Liver (tissue), 9 donors: Measurements from ENCODE around the gene CIPC. TPM values are rescaled to one million over a fixed set of nuclear protein-coding genes. Genes with fewer than 3 reads are reported as not detected.

ENCODE experiments used
- DNase-seq: peaks from one replicate; pipeline ENCODE4 v3.0.0-alpha.2; 2017; ENCODE audit warnings: low spot score
- H3K27ac ChIP-seq, 2 donors: one replicate each; pipeline ENCODE4 v1.7.0; 2013; ENCODE audit warnings: inconsistent platforms in 2 of 2, low read length in 2 of 2, control low read depth in 1 of 2, low read depth in 1 of 2, mild to moderate bottlenecking in 1 of 2
- H3K27me3 ChIP-seq, 4 donors: one replicate each; pipeline versions ENCODE4 v1.6.1 to v1.7.0; 2013; ENCODE audit warnings: low read length in 3 of 4, inconsistent platforms in 1 of 4, mild to moderate bottlenecking in 1 of 4, moderate library complexity in 1 of 4; ENCODE audit not compliant: control insufficient read depth in 4 of 4, insufficient read depth in 4 of 4
- H3K36me3 ChIP-seq, 4 donors: one replicate each; pipeline versions ENCODE4 v1.6.1 to v1.7.0; 2013; ENCODE audit warnings: low read length in 3 of 4, mild to moderate bottlenecking in 3 of 4, low read depth in 1 of 4, moderate library complexity in 1 of 4; ENCODE audit not compliant: control insufficient read depth in 4 of 4, insufficient read depth in 3 of 4
- H3K4me1 ChIP-seq, 4 donors: one replicate each; pipeline versions ENCODE4 v1.6.1 to v1.7.0; 2013; ENCODE audit warnings: low read length in 3 of 4, mild to moderate bottlenecking in 3 of 4, moderate library complexity in 1 of 4; ENCODE audit not compliant: control insufficient read depth in 4 of 4, insufficient read depth in 4 of 4
- H3K4me3 ChIP-seq, 3 donors: one replicate each; pipeline versions ENCODE4 v1.6.1 to v1.7.0; 2013; ENCODE audit warnings: low read length in 3 of 3, control low read depth in 1 of 3, low read depth in 1 of 3, mild to moderate bottlenecking in 1 of 3
- H3K9ac ChIP-seq, 2 donors: one replicate each; pipeline ENCODE4 v1.7.0; 2013; ENCODE audit warnings: low read length in 2 of 2, mild to moderate bottlenecking in 2 of 2, moderate library complexity in 2 of 2, control low read depth in 1 of 2, low read depth in 1 of 2
- H3K9me3 ChIP-seq, 4 donors: one replicate each; pipeline versions ENCODE4 v1.6.1 to v1.7.0; 2013; ENCODE audit warnings: low read length in 3 of 4; ENCODE audit not compliant: control insufficient read depth in 4 of 4
- EGR1 ChIP-seq, 2 donors: IDR thresholded peaks; 2 replicates each; pipeline ENCODE4 v1.6.1; 2016 to 2018; ENCODE audit warnings: antibody characterized with exemption in 2 of 2, low read depth in 2 of 2
- FOXA1 ChIP-seq: IDR thresholded peaks from 2 replicates; pipeline ENCODE4 v1.6.1; 2016; ENCODE audit warnings: antibody characterized with exemption
- FOXA2 ChIP-seq: IDR thresholded peaks from 2 replicates; pipeline ENCODE4 v1.6.1; 2016; ENCODE audit warnings: antibody characterized with exemption
- GABPA ChIP-seq, 2 donors: IDR thresholded peaks in 1 of 2; conservative IDR thresholded peaks in 1 of 2; 2 replicates each; pipeline ENCODE4 v1.6.1; 2016; ENCODE audit warnings: antibody characterized with exemption in 2 of 2, mild to moderate bottlenecking in 1 of 2, moderate library complexity in 1 of 2
- HNF4A ChIP-seq, 2 donors: conservative IDR thresholded peaks; 2 replicates each; pipeline ENCODE4 v1.6.1; 2016; ENCODE audit warnings: antibody characterized with exemption in 2 of 2, mild to moderate bottlenecking in 2 of 2
- HNF4G ChIP-seq: IDR thresholded peaks from 2 replicates; pipeline ENCODE4 v1.6.1; 2016; ENCODE audit warnings: antibody characterized with exemption
- JUND ChIP-seq, 2 donors: IDR thresholded peaks; 2 replicates each; pipeline ENCODE4 v1.6.1; 2016; ENCODE audit warnings: antibody characterized with exemption in 2 of 2
- NR2F2 ChIP-seq: IDR thresholded peaks from 2 replicates; pipeline ENCODE4 v1.6.1; 2016; ENCODE audit warnings: antibody characterized with exemption
- RAD21 ChIP-seq, 2 donors: IDR thresholded peaks; 2 replicates each; pipeline ENCODE4 v1.6.1; 2016; ENCODE audit warnings: antibody characterized with exemption in 2 of 2, mild to moderate bottlenecking in 2 of 2
- SP1 ChIP-seq: IDR thresholded peaks from 2 replicates; pipeline ENCODE4 v1.6.1; 2018; ENCODE audit warnings: antibody characterized with exemption, mild to moderate bottlenecking
- TAF1 ChIP-seq: conservative IDR thresholded peaks from 2 replicates; pipeline ENCODE4 v1.6.1; 2016; ENCODE audit warnings: antibody characterized with exemption, mild to moderate bottlenecking
- YY1 ChIP-seq: IDR thresholded peaks from 2 replicates; pipeline ENCODE4 v1.6.1; 2016; ENCODE audit warnings: antibody characterized with exemption, mild to moderate bottlenecking
- ZBTB33 ChIP-seq: IDR thresholded peaks from 2 replicates; pipeline ENCODE4 v1.6.1; 2016; ENCODE audit warnings: antibody characterized with exemption
- WGBS: extraction: QIAGEN DNeasy Blood & Tissue Kit; methylation state at CpG from one replicate; pipeline ENCODE4 v1.1.7; 2013; 5-methylcytosine and 5-hydroxymethylcytosine counted together
- polyA plus RNA-seq, 2 donors: library from polyadenylated mRNA; stranded (reverse) in 1 of 2; unstranded in 1 of 2; fragments of 200-250 nt in 1 of 2; fragments of >200 nt in 1 of 2; fragmentation: Nextera tagmentation in 1 of 2; extraction: Ambion mirVana in 1 of 2; gene quantifications; one replicate each; pipeline versions ENCODE4 v1.2.1 to v1.2.3, GENCODE V29; 2013 to 2015
- total RNA-seq, 2 donors: library from RNA; depleted of rRNA; stranded (reverse); fragments of >200 nt; gene quantifications; one replicate each; pipeline ENCODE4 v1.2.3, GENCODE V29; 2014
- TF ChIP-seq, protein P1 (sequence below): fragments of 150-350 bp; IDR thresholded peaks from 2 replicates; pipeline ENCODE4 v1.5.1; 2017; ENCODE audit warnings: improper control_type of control experiment, low read depth, low read length; ENCODE audit not compliant: missing input control
- TF ChIP-seq, protein P2 (sequence below): IDR thresholded peaks from 2 replicates; pipeline ENCODE4 v1.6.1; 2016; ENCODE audit warnings: antibody characterized with exemption
- donor health status: healthy.
- donor health status: healthy.
- donor health status: healthy.
- donor health status: healthy.
- donor health status: healthy.

CIPC gene
- total and polyA plus RNA-seq, 4 donors: 5.2 to 17.8 (median 6.7) TPM

GRCh38 chr14:77104393-77104792 lies 6.3 kb downstream of the CIPC start:
- H3K9ac ChIP-seq: no peak overlapping the region
- no peak overlapping the region for H3K27ac ChIP-seq

GRCh38 chr14:77105145-77105939 lies 7.3 kb downstream of the CIPC start:
- Histone ChIP-seq H3K9me3 (no peaks in the 10 kb centered on the region), H3K36me3 (peaks cover 4 to 37% (median 23%) of the 10 kb centered on the region in 4 donors), H3K27ac (no peak overlapping the region), H3K27me3 (no peaks in the 10 kb centered on the region), H3K4me3 (no peak overlapping the region), H3K4me1 (peaks cover 0 to 14% (median 8%) of the 10 kb centered on the region in 4 donors), H3K9ac (no peak overlapping the region)
- no peak for DNase-seq
- TF ChIP-seq, protein P1, sequence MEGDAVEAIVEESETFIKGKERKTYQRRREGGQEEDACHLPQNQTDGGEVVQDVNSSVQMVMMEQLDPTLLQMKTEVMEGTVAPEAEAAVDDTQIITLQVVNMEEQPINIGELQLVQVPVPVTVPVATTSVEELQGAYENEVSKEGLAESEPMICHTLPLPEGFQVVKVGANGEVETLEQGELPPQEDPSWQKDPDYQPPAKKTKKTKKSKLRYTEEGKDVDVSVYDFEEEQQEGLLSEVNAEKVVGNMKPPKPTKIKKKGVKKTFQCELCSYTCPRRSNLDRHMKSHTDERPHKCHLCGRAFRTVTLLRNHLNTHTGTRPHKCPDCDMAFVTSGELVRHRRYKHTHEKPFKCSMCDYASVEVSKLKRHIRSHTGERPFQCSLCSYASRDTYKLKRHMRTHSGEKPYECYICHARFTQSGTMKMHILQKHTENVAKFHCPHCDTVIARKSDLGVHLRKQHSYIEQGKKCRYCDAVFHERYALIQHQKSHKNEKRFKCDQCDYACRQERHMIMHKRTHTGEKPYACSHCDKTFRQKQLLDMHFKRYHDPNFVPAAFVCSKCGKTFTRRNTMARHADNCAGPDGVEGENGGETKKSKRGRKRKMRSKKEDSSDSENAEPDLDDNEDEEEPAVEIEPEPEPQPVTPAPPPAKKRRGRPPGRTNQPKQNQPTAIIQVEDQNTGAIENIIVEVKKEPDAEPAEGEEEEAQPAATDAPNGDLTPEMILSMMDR: no peak
- TF ChIP-seq HNF4A (conservative IDR thresholded peaks at IDR 0.05): no peak
- TF ChIP-seq EGR1 (IDR thresholded peaks at IDR 0.05; ENCODE audit: low read depth in 2 of 2): no peak
- no peak for TF ChIP-seq FOXA1
- TF ChIP-seq RAD21 (IDR thresholded peaks at IDR 0.05): no peak
- no peak for TF ChIP-seq NR2F2
- 81% methylated on average over 6 of the region's 6 CpGs for WGBS

More at GRCh38 chr14:77104393-77104792, 6.3 kb downstream of the CIPC start:
- peaks cover 2 to 20% (median 12%) of the 10 kb centered on the region in 4 donors for H3K4me1 ChIP-seq
- no peaks in the 10 kb centered on the region for H3K27me3 ChIP-seq
- TF ChIP-seq, protein P1: no peak
- TF ChIP-seq RAD21 (IDR thresholded peaks at IDR 0.05) (no peak), ZBTB33 (no peak), HNF4G (no peak), NR2F2 (no peak)
- TF ChIP-seq, protein P2, sequence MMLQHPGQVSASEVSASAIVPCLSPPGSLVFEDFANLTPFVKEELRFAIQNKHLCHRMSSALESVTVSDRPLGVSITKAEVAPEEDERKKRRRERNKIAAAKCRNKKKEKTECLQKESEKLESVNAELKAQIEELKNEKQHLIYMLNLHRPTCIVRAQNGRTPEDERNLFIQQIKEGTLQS: no peak
- no peak overlapping the region for H3K4me3 ChIP-seq
- no peak for DNase-seq
- WGBS: 87% methylated on average over 3 of the region's 3 CpGs
- no peaks in the 10 kb centered on the region for H3K9me3 ChIP-seq
- H3K36me3 ChIP-seq: peaks cover 4 to 27% (median 14%) of the 10 kb centered on the region in 4 donors

DNA sequence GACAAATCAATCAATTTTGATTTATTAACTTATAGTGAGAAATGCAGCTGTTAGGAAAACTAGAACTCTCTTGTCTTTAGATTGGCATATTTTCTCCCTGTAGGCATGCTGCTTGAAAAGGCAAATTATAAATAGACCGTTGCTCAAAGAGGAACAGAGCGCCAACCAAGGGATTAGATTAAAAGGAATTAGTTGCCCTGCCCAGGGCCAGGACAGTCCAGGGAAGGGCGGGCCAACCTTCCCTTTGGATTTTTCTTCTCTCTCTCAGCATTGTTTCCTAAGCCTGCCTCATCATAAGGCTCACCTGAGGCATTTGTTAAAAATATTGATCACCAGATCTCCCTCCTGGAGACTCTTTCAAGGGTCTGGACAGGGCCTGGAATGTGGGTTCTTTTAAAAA lies 8.6 kb downstream of the CIPC start:
- Histone ChIP-seq H3K27ac (no peak overlapping the region), H3K27me3 (no peaks in the 10 kb centered on the region), H3K36me3 (peaks cover 6 to 48% (median 29%) of the 10 kb centered on the region in 4 donors), H3K9ac (no peak overlapping the region), H3K4me3 (no peak overlapping the region), H3K4me1 (peaks cover 0 to 9% (median 6%) of the 10 kb centered on the region in 4 donors), H3K9me3 (no peaks in the 10 kb centered on the region)
- WGBS: 88% methylated on average over 3 of the region's 3 CpGs
- DNase-seq: no peak
- TF ChIP-seq JUND (IDR thresholded peaks at IDR 0.05) (no peak), YY1 (no peak), GABPA (IDR thresholded peaks at IDR 0.05 in 1 of 2, conservative IDR thresholded peaks at IDR 0.05 in 1 of 2) (no peak), HNF4G (no peak), TAF1 (no peak), SP1 (no peak), FOXA2 (no peak)
